ENCODE results near the gene CES1. TPM values are rescaled to one million over a fixed set of nuclear protein-coding genes. Genes with fewer than 3 reads are reported as not detected.
A peak's percentile ranks its signal among the peaks of the same experiment; 100 is the strongest.

CES1 gene
- total RNA-seq (10 to 100 TPM; 11.7 to 95.9 (median 25.7) TPM), polyA plus RNA-seq (100 to 1,000 TPM in 1 of 3 donors, 10 to 100 TPM in 1, 1 to 10 TPM in 1; 9.1 to 142 (median 41.7) TPM)
- long read RNA-seq, donor 1 = 0 reads
- long read RNA-seq, donor 2 = 0 reads

- Histone ChIP-seq H3K36me3 (no peaks in the 10 kb centered on the region), H3K27me3 (replicated peaks in 1 of 7) (peaks cover 0 to 7% (median 0%) of the 10 kb centered on the region in 7 donors), H3K27ac (peak within 1 kb of the TSS in 3 of 8 donors; percentile 14 to 64 (median 31)), H3K4me1 (peaks cover 0 to 6% (median 0%) of the 10 kb centered on the region in 6 donors), H3K9me3 (no peaks in the 10 kb centered on the region), H3K4me3 (peak within 1 kb of the TSS in 1 of 8 donors; percentile 18)
- TF ChIP-seq CTCF (IDR thresholded peaks at IDR 0.05 in 8 of 11, conservative IDR thresholded peaks at IDR 0.05 in 3 of 11) (no peak), POLR2AphosphoS5 (IDR thresholded peaks at IDR 0.05) (peak in 1 of 3 donors; percentile 68)
- intact Hi-C loops (cut with DNase I; ENCODE audit: low total_unique reads) = no loop called here
- peak; percentile 85 for DNase-seq
- WGBS, 5 donors = 66 to 89% (median 80%) methylated on average over 30 of the region's 30 CpGs
Measured at GRCh38 chr16:55832773-55833691, at the start of gene CES1. TSS of gene CES1 (minus strand) at chr16:55833096. CDS start at chr16:55833055, 41 bp downstream.

GRCh38 chr16:55876854-55877253, 44.0 kb upstream of the CES1 start:
- Histone ChIP-seq H3K27ac (no peak overlapping the region), H3K9me3 (no peaks in the 10 kb centered on the region), H3K4me3 (no peak overlapping the region), H3K27me3 (replicated peaks in 1 of 7) (peaks cover 0 to 26% (median 0%) of the 10 kb centered on the region in 7 donors), H3K4me1 (no peaks in the 10 kb centered on the region), H3K36me3 (no peaks in the 10 kb centered on the region)
- WGBS, 5 donors = 61 to 84% (median 72%) methylated on average over 2 to 4 of the region's 4 CpGs
- TF ChIP-seq CTCF (IDR thresholded peaks at IDR 0.05 in 8 of 11, conservative IDR thresholded peaks at IDR 0.05 in 3 of 11) (no peak), POLR2AphosphoS5 (IDR thresholded peaks at IDR 0.05) (no peak), POLR2A (IDR thresholded peaks at IDR 0.05) (no peak)
- intact Hi-C loops (cut with DNase I; ENCODE audit: low total_unique reads) = no loop called here
- no peak for DNase-seq

GRCh38 chr16:55875273-55875672, 42.4 kb upstream of the CES1 start, which contains the start of gene CES5A:
TSS of gene CES5A (minus strand) at chr16:55875373. CDS start at chr16:55875221, 152 bp downstream.
- Histone ChIP-seq H3K36me3 (no peaks in the 10 kb centered on the region), H3K4me3 (no peak within 1 kb of the TSS), H3K4me1 (no peaks in the 10 kb centered on the region), H3K27me3 (replicated peaks in 1 of 7) (peaks cover 0 to 28% (median 0%) of the 10 kb centered on the region in 7 donors), H3K27ac (no peak within 1 kb of the TSS), H3K9me3 (no peaks in the 10 kb centered on the region)
- intact Hi-C loops (cut with DNase I; ENCODE audit: low total_unique reads) = no loop called here
- WGBS, 5 donors = 74 to 88% (median 82%) methylated on average over 2 of the region's 2 CpGs
- TF ChIP-seq CTCF (IDR thresholded peaks at IDR 0.05 in 8 of 11, conservative IDR thresholded peaks at IDR 0.05 in 3 of 11) (no peak), POLR2A (IDR thresholded peaks at IDR 0.05) (no peak), POLR2AphosphoS5 (IDR thresholded peaks at IDR 0.05) (no peak)
- no peak for DNase-seq

- Histone ChIP-seq H3K4me3 (no peak overlapping the region), H3K4me1 (no peaks in the 10 kb centered on the region), H3K9me3 (no peaks in the 10 kb centered on the region), H3K36me3 (no peaks in the 10 kb centered on the region), H3K27me3 (replicated peaks in 1 of 7) (peaks cover 0 to 31% (median 0%) of the 10 kb centered on the region in 7 donors), H3K27ac (no peak overlapping the region)
- intact Hi-C loops (cut with DNase I; ENCODE audit: low total_unique reads) = no loop called here
- TF ChIP-seq CTCF (IDR thresholded peaks at IDR 0.05 in 8 of 11, conservative IDR thresholded peaks at IDR 0.05 in 3 of 11) (no peak), POLR2AphosphoS5 (IDR thresholded peaks at IDR 0.05) (no peak), POLR2A (IDR thresholded peaks at IDR 0.05) (no peak)
- no peak for DNase-seq
- whole genome bisulfite sequencing, 5 donors = 80 to 90% (median 81%) methylated on average over 5 of the region's 5 CpGs
Measured at GRCh38 chr16:55873122-55873521, 40.2 kb upstream of the CES1 start.
